H1 (cell line): ENCODE measurements around the gene CHRNG. TPM values are rescaled to one million over a fixed set of nuclear protein-coding genes. Genes with fewer than 3 reads are reported as not detected.

Experiments used
- BCL11A ChIP-seq, 2 experiments: IDR thresholded peaks; one replicate each; pipeline ENCODE4 v1.6.1; 2011; ENCODE audit warnings: low read depth in 2 of 2, low read length in 2 of 2, mild to moderate bottlenecking in 2 of 2
- CHD2 ChIP-seq: IDR thresholded peaks from 2 replicates; pipeline ENCODE4 v1.6.1; 2012; ENCODE audit warnings: low read length, improper control_type of control experiment
- EZH2 ChIP-seq: fragments of 200-600 bp; sonication (generic); IDR thresholded peaks from 2 replicates; pipeline ENCODE4 v1.7.1; 2012; ENCODE audit warnings: low read depth, mild to moderate bottlenecking, moderate library complexity, low read length, inconsistent platforms; ENCODE audit not compliant: severe bottlenecking
- RFX5 ChIP-seq: IDR thresholded peaks from 2 replicates; pipeline ENCODE4 v1.6.1; 2011; ENCODE audit warnings: low read depth, low read length, improper control_type of control experiment, borderline replicate concordance
- SIRT6 ChIP-seq: IDR thresholded peaks from one replicate; pipeline ENCODE4 v1.7.1; 2012; ENCODE audit warnings: low read length, inconsistent platforms
- SUZ12 ChIP-seq: fragments of 200-600 bp; sonication (generic); IDR thresholded peaks from 2 replicates; pipeline ENCODE4 v1.6.1; 2012; ENCODE audit warnings: mild to moderate bottlenecking, inconsistent platforms, low read length, moderate library complexity, mixed read lengths
- polyA plus RNA-seq, 7 experiments: library from polyadenylated mRNA; depleted of rRNA in 3 of 7; stranded (reverse) in 5 of 7; unstranded in 2 of 7; fragments of >200 nt in 5 of 7; fragments of 200-250 nt in 2 of 7; gene quantifications; 1 replicate in 5 of 7; 2 replicates in 1 of 7; 4 replicates in 1 of 7; pipeline versions ENCODE4 v1.2.1 to v1.2.3, GENCODE V29; 2011 to 2013; ENCODE audit warnings: missing spikeins in 2 of 7, mixed read lengths in 2 of 7
- total RNA-seq: library from RNA; stranded (reverse); fragmentation: NEBNext Ultra II Directional; extraction: Animal tissue kit (Norgen Biotek cat#: 25700); gene quantifications from 2 replicates; pipeline ENCODE4 v1.2.1, GENCODE V29; 2021

CHRNG gene
- total and polyA plus RNA-seq, 2 of the 8 experiments (the other 6 are each of a cell fraction or from before 2014, with no cell fraction given): 0.05 TPM; not detected in 1

- no peak for TF ChIP-seq EZH2
- TF ChIP-seq SUZ12: no peak
- no peak for TF ChIP-seq SIRT6
- no peak for TF ChIP-seq RFX5
- no peak for TF ChIP-seq BCL11A (IDR thresholded peaks at IDR 0.05; ENCODE audit: low read depth in 2 of 2, low read length in 2 of 2)
- no peak for TF ChIP-seq CHD2
- TF ChIP-seq, all 59 proteins: peak for 2
Observed at GRCh38 chr2:232539298-232540231, at the start of gene CHRNG (continued).
